WTC11 (cell line): ENCODE results near the gene BBOX1.
"Not testable (repeated sequence)": the region's sequence is repeated elsewhere in the genome, so short reads cannot be mapped to it uniquely, and the experiment has no call there.

ENCODE experiments used
- AFF4 ChIP-seq: sonication (generic); formaldehyde crosslinking; IDR thresholded peaks from 2 replicates; pipeline ENCODE4 v1.8.1; 2023; ENCODE audit warnings: mild to moderate bottlenecking, missing genetic modification reagents, borderline replicate concordance
- ATF6 ChIP-seq: sonication (generic); formaldehyde crosslinking; IDR thresholded peaks from 2 replicates; pipeline ENCODE4 v1.8.1; 2023; ENCODE audit warnings: mild to moderate bottlenecking, missing genetic modification reagents
- CREM ChIP-seq: sonication (generic); formaldehyde crosslinking; IDR thresholded peaks from 2 replicates; pipeline ENCODE4 v1.8.1; 2022; ENCODE audit warnings: mild to moderate bottlenecking, missing genetic modification reagents, moderate library complexity
- CTCF ChIP-seq: fragments of 200-600 bp; IDR thresholded peaks from 2 replicates; pipeline ENCODE4 v1.8.0; 2022; ENCODE audit warnings: antibody characterized with exemption
- ELF4 ChIP-seq: sonication (generic); formaldehyde crosslinking; IDR thresholded peaks from 2 replicates; pipeline ENCODE4 v1.8.1; 2022; ENCODE audit warnings: low read depth, mild to moderate bottlenecking, moderate library complexity, missing genetic modification reagents
- MXD4 ChIP-seq: fragments of 250-450 bp; sonication (Bioruptor Pico); IDR thresholded peaks from 2 replicates; pipeline ENCODE4 v1.8.0; 2021; ENCODE audit warnings: mild to moderate bottlenecking, moderate library complexity, borderline replicate concordance
- SP1 ChIP-seq: sonication (generic); formaldehyde crosslinking; conservative IDR thresholded peaks from 2 replicates; pipeline ENCODE4 v1.8.1; 2022; ENCODE audit warnings: missing genetic modification reagents

GRCh38 chr11:27135924-27136329 is 95.3 kb downstream of the BBOX1 start:
- TF ChIP-seq CREM (CRISPR knock-in tag); CTCF; SP1; ELF4 (CRISPR knock-in tag); MXD4; ATF6; AFF4 (CRISPR knock-in tag): not testable (repeated sequence)
